Activated CD8-positive, alpha-beta memory T cell treated with anti-CD3 and anti-CD28 coated beads for 4 hours (primary cell): ENCODE data around the gene RBM39.
"Not testable (repeated sequence)": the region's sequence is repeated elsewhere in the genome, so short reads cannot be mapped to it uniquely, and the experiment has no call there.

ENCODE experiments used
- DNase-seq, 2 donors: peaks; one replicate each; pipeline ENCODE4 v3.0.0-alpha.2; 2020; ENCODE audit warnings: low read depth in 2 of 2

The RBM39 gene

DNA sequence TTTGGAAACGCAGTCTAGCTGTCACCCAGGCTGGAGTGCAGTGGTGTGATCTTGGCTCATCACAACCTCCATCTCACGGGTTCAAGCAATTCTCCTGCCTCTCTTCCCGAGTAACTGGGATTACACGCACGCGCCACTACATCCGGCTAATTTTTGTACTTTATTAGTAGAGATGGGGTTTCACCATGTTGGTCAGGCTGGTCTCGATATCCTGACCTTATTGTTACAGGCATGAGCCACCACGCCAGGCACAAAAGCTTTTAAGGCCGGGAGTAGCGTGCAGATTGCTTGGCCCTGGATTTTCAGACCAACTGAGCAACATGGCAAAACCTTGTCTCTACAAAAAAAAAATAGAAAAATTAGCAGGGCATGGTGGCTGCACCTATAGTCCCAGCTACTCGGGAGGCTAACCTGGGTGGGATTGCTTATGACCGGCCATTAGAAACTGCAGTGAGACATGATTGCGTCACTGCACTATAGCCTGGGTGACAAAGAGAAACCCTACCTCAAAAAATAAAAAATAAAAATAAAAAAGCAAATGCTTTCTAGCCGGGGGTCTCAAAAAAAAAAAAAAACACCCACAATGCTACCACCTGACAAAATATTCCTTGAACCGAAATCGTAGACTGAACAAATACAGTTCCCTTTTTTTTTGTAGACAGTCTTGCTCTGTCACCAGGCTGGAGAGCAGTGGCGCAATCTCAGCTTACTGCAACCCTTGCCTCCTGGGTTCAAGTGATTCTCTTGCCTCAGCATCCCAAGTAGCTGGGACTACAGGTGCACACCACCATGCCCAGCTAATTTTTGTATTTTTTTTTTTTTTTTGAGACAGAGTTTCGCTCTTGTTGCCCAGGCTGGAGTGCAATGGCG is 15.0 kb downstream of the RBM39 start:
- no peak for DNase-seq

- DNase-seq = no peak
Observed at GRCh38 chr20:35724321-35725230, 17.5 kb downstream of the RBM39 start.

DNA sequence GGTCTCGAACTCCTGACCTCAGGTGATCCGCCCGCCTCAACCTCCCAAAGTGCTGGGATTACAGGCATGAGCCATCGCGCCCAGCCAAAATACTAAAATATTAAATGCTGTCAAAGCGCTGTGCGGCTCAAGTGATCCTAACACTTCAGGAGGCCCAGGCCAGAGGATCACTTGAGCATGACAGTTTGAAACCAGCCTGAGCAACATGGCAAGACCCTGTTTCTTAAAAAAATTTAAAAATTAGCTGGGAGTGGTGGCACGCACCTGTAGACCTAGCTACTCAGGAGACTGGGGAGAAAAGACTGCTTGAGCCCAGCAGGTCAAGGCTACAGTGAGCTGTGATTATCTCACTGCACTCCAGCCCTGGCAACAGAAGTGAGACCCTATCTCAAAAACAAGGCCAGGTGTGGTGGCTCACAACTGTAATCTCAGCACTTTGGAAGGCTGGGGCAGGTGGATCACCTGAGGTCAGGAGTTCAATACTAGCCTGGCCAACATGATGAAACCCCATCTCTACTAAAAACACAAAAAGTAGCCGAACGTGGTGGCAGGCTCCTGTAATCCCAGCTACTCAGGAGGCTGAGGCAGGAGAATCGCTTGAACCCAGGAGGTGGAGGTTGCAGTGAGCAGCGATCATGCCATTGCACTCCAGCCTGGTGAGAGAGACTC is 18.3 kb downstream of the RBM39 start:
- not testable (repeated sequence) for DNase-seq

GRCh38 chr20:35723275-35723639 is 18.8 kb downstream of the RBM39 start:
- not testable (repeated sequence) for DNase-seq

DNA sequence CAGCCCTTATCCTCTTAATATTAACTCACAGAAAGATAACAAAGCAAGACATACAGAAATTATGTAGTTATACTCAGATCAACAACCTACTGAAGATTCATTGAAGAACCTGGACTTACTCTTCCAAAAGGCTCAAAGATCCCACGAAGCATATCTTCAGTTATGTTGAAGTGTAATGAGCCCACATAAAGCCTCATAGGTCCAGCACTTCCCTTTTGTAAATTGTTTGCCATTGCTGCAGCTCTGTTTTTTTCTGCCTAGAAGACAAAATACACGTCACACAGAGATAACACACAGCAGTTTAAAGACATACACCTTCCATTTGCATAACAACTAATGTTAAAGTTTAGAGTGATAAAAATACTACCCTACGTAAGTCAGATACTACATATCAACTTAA is 20.4 kb downstream of the RBM39 start:
- DNase-seq = no peak

GRCh38 chr20:35721219-35721618 is 20.8 kb downstream of the RBM39 start:
- no peak for DNase-seq

- no peak for DNase-seq
Observed at GRCh38 chr20:35720165-35721123, 21.6 kb downstream of the RBM39 start.

DNA sequence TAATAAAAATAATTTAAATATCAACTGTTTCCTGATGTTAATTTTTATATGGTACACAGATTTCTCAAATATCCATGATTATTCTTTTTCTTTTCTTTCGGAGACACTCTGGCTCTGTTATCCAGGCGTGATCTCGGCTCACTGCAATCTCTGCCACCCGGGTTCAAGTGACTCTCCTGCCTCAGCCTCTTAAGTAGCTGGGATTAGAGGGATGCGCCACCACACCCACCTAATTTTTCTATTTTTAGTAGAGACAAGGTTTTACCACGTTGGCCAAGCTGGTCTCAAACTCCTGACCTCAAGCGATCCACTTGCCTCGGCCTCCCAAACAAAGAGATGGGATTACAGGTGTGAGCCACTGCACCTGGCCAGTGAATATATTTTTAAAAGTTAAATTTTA is 22.3 kb downstream of the RBM39 start:
- no peak for DNase-seq

- no peak for DNase-seq
Observed at GRCh38 chr20:35718972-35719635, 23.0 kb downstream of the RBM39 start.

- DNase-seq = not testable (repeated sequence)
Observed at GRCh38 chr20:35718321-35718720, 23.7 kb downstream of the RBM39 start.

DNA sequence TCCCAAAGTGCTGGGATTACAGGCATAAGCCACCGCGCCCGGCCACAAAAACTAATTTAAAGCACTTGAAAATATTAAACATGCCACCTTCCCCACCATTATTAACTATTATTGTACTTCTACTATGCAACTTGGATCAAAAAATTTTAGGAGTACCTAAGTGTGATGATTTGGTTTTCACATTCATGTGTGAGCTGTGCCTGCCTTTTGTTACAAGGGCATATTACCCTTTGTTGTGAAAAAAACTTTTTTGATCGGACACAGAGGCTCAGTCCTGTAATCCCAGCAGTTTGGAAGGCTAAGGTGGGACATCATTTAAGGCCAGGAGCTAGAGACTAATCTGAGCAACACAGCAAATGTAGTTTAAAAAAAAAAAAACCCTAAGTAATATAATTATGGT is 25.7 kb downstream of the RBM39 start:
- no peak for DNase-seq

DNA sequence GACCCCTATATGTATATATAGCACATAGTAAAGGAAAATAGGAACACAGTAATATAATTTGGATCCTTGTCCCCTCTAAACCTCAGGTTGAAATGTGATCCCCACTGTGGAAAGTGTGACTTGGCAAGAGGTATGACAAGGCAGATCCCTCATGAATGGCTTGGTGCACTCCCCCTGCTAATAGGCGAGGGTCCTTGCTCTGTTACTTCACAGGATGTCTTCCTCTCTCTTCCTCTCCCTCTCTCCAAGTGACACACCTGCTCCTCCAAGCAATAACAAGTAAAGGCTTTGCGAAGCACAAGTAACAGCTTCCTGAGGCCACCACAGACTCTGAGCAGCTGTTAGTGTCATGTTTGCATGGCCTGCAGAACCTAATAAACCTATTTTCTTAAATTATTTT is 26.4 kb downstream of the RBM39 start:
- no peak for DNase-seq

GRCh38 chr20:35714127-35714526 is 27.9 kb downstream of the RBM39 start:
- DNase-seq = no peak

DNA sequence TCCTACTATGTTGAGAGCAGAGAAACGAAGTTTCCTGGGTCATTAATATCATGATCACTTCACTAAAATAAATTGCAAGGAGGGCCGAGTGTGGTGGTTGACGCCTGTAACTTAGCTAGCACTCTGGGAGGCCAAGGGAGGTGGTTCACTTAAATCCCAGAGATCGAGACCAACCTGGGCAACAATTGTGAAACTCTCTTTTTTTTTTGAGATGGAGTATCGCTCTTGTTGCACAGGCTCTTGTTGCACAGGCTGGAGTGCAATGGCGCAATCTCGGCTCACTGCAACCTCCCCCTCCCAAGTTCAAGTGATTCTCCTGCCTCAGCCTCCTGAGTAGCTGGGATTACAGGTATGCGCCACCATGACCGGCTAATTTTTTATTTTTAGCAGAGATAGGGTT is 28.9 kb downstream of the RBM39 start:
- DNase-seq = not testable (repeated sequence)

DNA sequence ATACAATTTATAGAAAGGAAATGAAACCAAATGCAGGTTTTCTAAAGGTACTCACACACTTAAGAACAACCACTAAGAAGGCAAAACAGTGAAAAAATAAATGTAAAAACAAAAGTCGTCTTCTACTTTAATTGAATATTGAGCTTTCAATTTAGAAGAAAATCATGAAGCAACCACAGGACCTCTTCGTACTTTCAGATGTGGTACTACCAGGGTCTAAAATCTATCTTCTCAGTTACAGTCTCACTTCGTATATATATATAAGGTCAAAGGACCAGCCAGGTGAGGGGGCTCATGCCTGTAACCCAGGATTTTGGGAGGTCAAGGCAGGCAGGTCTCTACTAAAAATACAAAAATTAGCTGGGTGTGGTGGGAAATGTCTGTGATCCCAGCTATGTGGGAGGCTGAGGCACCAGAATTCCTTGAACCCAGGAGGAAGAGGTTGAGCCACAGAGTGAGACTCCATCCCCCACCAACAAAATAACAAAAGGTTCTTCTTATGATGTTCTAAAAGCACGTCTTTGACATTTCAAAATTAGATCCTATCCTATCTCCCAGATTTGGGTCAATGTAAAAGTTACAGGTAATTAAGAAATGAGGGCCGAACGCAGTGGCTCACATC is 30.4 kb downstream of the RBM39 start:
- no peak for DNase-seq

GRCh38 chr20:35710884-35711587 is 31.0 kb downstream of the RBM39 start:
- no peak for DNase-seq

DNA sequence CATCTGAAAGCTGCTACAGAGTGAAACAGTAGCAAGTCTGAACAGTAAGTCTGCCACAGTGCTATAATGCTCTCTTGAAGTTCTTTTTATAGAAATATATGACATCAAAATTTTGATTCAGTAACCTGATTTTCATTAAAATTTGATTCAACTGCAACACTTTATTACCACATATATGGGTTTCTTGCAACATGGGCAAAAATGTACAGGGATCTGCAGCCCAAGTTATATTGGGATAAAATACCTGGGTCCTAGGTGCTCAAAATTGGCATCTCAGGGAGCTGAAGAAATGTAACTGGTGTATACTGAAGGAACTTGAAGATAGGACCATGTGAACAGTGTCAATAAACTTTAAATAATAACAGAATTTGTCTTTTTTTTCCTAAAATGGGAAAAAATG is 32.0 kb downstream of the RBM39 start:
- no peak for DNase-seq

DNA sequence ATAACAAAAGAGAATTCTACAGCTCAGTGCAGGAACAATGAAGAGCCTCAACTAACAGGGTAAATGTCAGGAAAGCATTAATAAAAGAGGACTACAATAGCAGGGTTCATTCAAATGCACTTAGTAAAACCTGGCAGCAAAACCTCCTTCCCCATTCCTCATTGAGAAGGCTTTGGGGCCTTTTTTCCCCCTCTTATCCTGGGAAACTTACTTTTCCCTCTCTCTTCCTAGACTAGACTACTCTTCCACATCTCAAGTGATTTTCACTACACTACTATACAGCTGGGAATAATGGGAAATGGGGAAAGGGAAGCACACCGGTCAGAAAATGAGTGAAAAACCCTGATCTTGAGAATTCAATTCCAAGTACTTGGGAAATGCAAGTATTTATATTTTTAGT is 32.8 kb downstream of the RBM39 start:
- DNase-seq = no peak

GRCh38 chr20:35708502-35708901 is 33.6 kb downstream of the RBM39 start:
- no peak for DNase-seq
